Naive thymus-derived CD8-positive, alpha-beta T cell (primary cell): ENCODE data around the gene ZC3H7B. TPM values are rescaled to one million over a fixed set of nuclear protein-coding genes. Genes with fewer than 3 reads are reported as not detected.
"Not testable (repeated sequence)": the region's sequence is repeated elsewhere in the genome, so short reads cannot be mapped to it uniquely, and the experiment has no call there.

Experiments used
- ATAC-seq, 2 donors: fragments of 150-1000 bp; cut with Tn5 transposase in 1 of 2; sonication (Bioruptor Pico), chemical (Tn5 transposase) in 1 of 2; 1 replicate in 1 of 2; 2 replicates in 1 of 2; pipeline ENCODE4 v1.10.0; 2021; ENCODE audit warnings: mild to moderate bottlenecking in 2 of 2, moderate library complexity in 2 of 2
- POLR2A ChIA-PET: fragments of 350-600 bp; sonication (Branson Sonifier 250); formaldehyde crosslinking; loops from one replicate; lab custom pipeline; 2021; ENCODE audit warnings: antibody characterized with exemption; lab: Charles Lee
- DNase-seq, 10 donors: peaks; one replicate each; pipeline versions ENCODE4 v3.0.0 to v3.0.0-alpha.2; 2020 to 2022
- H3K27ac Mint-ChIP-seq, 10 donors: one replicate each; pipeline ENCODE4 v1.8.0; 2020 to 2022; ENCODE audit warnings: mild to moderate bottlenecking in 10 of 10, mixed read lengths in 10 of 10, moderate library complexity in 4 of 10, inconsistent platforms in 1 of 10
- H3K27me3 Mint-ChIP-seq, 5 donors: one replicate each; pipeline ENCODE4 v1.8.0; 2021 to 2022; ENCODE audit warnings: mixed read lengths in 5 of 5
- H3K36me3 Mint-ChIP-seq, 3 donors: one replicate each; pipeline ENCODE4 v1.8.0; 2020 to 2022; ENCODE audit warnings: mixed read lengths in 3 of 3, mild to moderate bottlenecking in 2 of 3, inconsistent platforms in 1 of 3
- H3K4me1 Mint-ChIP-seq, 4 donors: one replicate each; pipeline ENCODE4 v1.8.0; 2021 to 2022; ENCODE audit warnings: mixed read lengths in 4 of 4
- H3K4me3 Mint-ChIP-seq, 10 donors: one replicate each; pipeline ENCODE4 v1.8.0; 2020 to 2022; ENCODE audit warnings: mild to moderate bottlenecking in 10 of 10, mixed read lengths in 10 of 10, moderate library complexity in 6 of 10, inconsistent platforms in 1 of 10
- H3K9me3 Mint-ChIP-seq, 9 donors: one replicate each; pipeline ENCODE4 v1.8.0; 2020 to 2022; ENCODE audit warnings: mixed read lengths in 9 of 9, mild to moderate bottlenecking in 3 of 9, inconsistent platforms in 1 of 9, moderate library complexity in 1 of 9
- polyA plus RNA-seq, 3 donors: library from polyadenylated mRNA; unstranded; fragments of 300-500 nt; fragmentation: Illumina TruSeq; gene quantifications; one replicate each; pipeline ENCODE4 v1.2.3, GENCODE V29; 2021
- total RNA-seq, 8 experiments: library from RNA in 2 of 8; stranded (reverse) in 2 of 8; gene quantifications; one replicate each; pipeline ENCODE4 v1.2.3 and lab custom pipeline; 2021 to 2026

The ZC3H7B gene
- total and polyA plus RNA-seq, 5 experiments from 2014 or later: 0.65 to 48.1 (median 1.5) TPM

DNA sequence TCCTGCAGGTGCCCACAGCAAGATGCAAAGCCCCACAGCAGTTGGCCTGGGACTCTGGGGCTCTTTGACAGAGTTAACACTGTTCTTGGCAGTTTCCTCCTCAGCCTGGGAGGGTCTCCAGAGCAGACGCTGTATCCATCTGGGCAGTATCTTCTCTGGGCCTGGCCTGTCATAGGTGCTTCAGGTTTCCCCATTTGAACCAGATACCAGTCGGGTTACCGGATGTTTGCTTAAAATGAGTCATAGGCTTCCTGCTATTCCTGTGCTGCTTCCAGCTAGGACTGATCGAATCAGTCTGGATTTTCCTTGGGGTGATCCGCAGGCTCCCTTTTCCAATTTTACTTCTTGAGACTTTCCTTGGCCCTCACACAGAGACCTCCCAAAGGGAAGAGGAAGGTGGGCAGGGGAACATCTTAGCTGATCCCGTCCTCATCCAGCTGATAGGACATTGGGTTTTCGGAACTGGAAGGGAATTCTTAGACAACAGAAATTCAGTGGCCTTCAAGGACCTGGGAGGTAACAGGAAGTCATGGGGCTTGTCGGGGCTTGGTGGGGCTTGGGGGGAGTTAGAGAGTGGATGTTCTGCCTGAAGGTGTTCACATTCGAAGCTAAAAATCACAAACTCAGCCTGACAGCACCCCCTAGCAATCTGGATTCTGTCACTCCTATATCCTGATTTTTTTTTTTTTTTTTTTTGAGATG is 12.9 kb upstream of the ZC3H7B start:
- DNase-seq (no peak), ATAC-seq (no peak)
- H3K4me3 Mint-ChIP-seq: peak overlapping the region in 9 of 10 donors; percentile 20 to 78 (median 49)
- H3K27me3 Mint-ChIP-seq: no peaks in the 10 kb centered on the region
- no peaks in the 10 kb centered on the region for H3K9me3 Mint-ChIP-seq
- peak overlapping the region; percentile 24 to 91 (median 78) for H3K27ac Mint-ChIP-seq
- H3K4me1 Mint-ChIP-seq: peaks cover 5 to 31% (median 21%) of the 10 kb centered on the region in 4 donors
- POLR2A ChIA-PET: interaction anchor here (0.5 to 4.8 kb wide), 6 partner anchors 9 to 560 kb away, joined by 3 to 112 read pairs (median 5); partner anchors contain the start of genes TEF and ZC3H7B
- H3K36me3 Mint-ChIP-seq: peaks cover 0 to 15% (median 2%) of the 10 kb centered on the region in 3 donors

DNA sequence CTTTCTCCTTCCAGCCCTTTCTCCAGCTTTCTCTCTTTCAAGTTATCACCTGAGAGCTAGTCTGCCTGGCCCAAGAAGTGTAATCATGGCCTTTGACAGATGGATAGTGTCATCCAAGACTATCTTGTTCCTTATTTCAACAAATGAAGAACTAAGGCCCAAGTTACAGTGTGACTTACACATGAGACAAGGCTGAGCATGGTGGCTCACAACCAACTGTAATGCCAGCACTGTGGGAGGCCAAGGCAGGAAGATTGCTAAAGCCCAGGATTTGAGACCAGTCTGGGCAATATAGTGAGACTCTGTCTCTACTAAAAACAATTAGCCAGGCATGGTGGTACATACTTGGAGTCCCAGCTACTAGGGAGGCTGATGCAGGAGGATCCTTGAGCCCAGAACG is 11.7 kb upstream of the ZC3H7B start:
- Mint-ChIP-seq H3K27ac (peak overlapping the region in 6 of 10 donors; percentile 6 to 72 (median 49)), H3K4me3 (peak overlapping the region in 2 of 10 donors; percentile 19 to 51)

DNA sequence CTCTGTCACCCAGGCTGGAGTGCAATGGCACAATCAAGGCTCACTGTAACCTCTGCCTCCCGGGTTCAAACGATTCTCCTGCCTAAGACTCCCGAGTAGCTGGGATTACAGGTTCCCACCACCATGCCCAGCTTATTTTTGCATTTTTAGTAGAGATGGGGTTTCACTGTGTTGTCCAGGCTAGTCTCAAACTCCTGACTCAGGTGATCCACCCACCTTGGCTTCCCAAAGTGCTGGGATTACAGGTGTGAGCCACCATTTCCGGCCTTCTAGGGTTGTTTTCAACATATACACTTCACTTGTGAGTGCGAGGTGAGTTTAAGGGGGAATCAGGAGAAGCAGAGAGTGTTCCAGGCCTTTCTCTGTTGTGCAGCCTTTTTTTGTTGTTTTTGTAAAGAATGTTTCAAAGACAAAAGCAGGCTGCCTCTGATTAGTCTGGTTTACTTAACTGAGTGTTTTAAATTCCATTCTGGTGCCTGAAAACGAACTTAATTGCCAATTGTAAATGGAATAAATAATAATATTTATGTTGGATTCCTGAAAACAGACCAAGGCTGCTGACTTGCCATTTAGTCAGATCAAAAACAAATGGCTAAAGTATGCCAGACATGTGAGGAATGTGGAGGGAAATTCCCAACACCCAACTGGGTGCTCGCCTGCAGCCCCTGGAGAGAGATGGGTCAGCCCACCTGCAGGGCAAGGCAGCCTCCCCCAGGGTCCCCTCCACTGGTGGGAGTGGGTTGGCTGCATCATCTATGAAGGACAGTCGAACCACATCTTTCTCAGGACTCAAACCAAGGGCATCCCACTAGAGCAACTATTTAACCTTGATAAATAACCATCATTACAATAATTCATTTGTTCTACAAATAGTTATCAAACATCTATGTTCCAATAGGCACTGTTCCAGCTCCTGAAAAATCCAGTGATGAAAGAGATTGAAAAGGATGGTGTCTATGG is 10.8 kb upstream of the ZC3H7B start:
- DNase-seq (no peak), ATAC-seq (no peak)
- Mint-ChIP-seq H3K36me3 (no peaks in the 10 kb centered on the region), H3K4me3 (no peak overlapping the region), H3K27ac (peak overlapping the region in 1 of 10 donors; percentile 78), H3K9me3 (no peaks in the 10 kb centered on the region), H3K27me3 (no peaks in the 10 kb centered on the region), H3K4me1 (peaks cover 3 to 16% (median 10%) of the 10 kb centered on the region in 4 donors)
- POLR2A ChIA-PET: interaction anchor here (0.7 kb wide), 1 partner anchor 100 kb away, joined by 3 read pairs; no protein-coding TSS in a partner anchor

More for the DNA sequence above, 11.7 kb upstream of the ZC3H7B start:
- DNase-seq (no peak), ATAC-seq (no peak)
- Mint-ChIP-seq H3K9me3 (no peaks in the 10 kb centered on the region), H3K27me3 (no peaks in the 10 kb centered on the region), H3K36me3 (peaks cover 0 to 2% (median 0%) of the 10 kb centered on the region in 3 donors), H3K4me1 (peaks cover 3 to 24% (median 17%) of the 10 kb centered on the region in 4 donors)
- POLR2A ChIA-PET: interaction anchor here (0.5 to 1.5 kb wide), 3 partner anchors 8 to 400 kb away, joined by 3 to 4 read pairs (median 4); no protein-coding TSS in a partner anchor

DNA sequence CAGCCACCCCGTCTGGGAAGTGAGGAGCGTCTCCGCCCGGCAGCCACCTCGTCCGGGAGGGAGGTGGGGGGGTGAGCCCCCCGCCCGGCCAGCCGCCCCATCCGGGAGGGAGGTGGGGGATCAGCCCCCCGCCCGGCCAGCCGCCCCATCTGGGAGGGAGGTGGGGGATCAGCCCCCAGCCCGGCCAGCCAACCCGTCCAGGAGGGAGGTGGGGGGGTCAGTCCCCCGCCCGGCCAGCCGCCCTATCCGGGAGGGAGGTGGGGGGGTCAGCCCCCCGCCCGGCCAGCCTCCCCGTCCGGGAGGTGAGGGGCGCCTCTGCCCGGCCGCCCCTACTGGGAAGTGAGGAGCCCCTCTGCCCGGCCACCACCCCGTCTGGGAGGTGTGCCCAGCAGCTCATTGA is 6.5 kb upstream of the ZC3H7B start:
- H3K27me3 Mint-ChIP-seq, H3K4me3 Mint-ChIP-seq, POLR2A ChIA-PET, H3K9me3 Mint-ChIP-seq, ATAC-seq, DNase-seq, H3K36me3 Mint-ChIP-seq, H3K27ac Mint-ChIP-seq, H3K4me1 Mint-ChIP-seq: not testable (repeated sequence)

DNA sequence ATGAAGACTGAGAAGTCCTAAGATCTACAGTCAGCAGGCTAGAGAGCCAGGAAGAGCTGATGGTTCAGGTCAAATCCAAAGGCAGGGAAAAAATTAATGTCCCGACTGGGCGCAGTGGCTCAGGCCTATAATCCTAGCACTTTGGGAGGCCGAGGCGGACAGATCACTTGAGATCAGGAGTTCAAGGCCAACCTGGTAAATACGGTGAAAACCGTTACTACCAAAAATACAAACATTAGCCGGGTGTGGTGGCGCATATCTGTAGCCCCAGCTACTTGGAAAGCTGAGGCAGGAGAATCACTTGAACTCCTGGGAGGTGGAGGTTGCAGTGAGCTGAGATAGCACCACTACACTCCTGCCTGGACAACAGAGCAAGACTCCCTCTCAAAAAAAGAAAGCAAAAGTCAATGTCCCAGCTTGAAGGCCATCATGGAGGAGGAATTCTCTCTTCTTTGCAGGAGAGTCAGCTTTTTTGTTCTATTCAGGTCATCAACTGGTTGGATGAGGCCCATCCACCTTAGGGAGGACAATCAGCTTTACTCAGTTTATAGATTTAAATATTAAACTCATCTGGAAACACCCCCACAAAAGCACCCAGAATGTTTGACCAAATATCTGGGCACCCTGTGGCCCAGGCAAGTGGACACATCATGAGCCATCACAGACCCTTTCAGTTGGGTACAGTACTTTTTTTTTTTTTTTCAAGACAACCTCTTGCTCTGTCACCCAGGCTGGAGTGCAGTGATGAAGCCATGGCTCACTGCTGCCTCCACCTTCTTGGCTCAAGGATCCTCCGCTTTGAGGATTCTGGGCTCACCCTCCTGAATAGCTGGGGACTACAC is 4.3 kb upstream of the ZC3H7B start:
- POLR2A ChIA-PET: interaction anchor here (1.3 kb wide), 1 partner anchor 8 kb away, joined by 4 read pairs; no protein-coding TSS in a partner anchor

DNA sequence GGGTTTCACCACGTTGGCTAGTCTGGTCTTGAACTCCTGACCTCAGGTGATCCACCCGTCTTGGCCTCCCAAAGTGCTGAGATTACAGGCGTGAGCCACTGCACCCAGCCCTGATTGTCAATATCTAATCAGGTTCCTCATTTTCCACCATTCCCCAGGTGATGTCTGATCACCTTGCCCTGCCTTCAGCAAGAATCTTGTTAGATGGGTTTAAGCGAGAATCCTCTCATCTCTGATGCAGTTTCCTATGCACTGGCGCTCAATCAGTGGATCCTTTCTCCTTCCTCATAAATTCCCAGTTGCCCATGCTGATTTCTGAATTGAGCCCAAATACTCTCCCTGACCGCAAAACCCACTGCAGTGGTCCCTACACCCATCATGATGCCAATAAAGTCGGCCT is 664 bp upstream of the ZC3H7B start:
- no peaks in the 10 kb centered on the region for H3K27me3 Mint-ChIP-seq
- peak overlapping the region; percentile 80 to 96 (median 88) for H3K27ac Mint-ChIP-seq
- H3K4me3 Mint-ChIP-seq: peak overlapping the region; percentile 63 to 89 (median 78)
- H3K9me3 Mint-ChIP-seq: no peaks in the 10 kb centered on the region
- no peak for ATAC-seq
- peaks cover 0 to 2% (median 0%) of the 10 kb centered on the region in 3 donors for H3K36me3 Mint-ChIP-seq
- no peak for DNase-seq
- peaks cover 17 to 33% (median 29%) of the 10 kb centered on the region in 4 donors for H3K4me1 Mint-ChIP-seq
- POLR2A ChIA-PET: interaction anchor here (0.8 to 3.7 kb wide), 9 partner anchors 8 to 444 kb away, joined by 3 to 112 read pairs (median 4); partner anchors contain the start of genes RANGAP1, ST13, TEF and TOB2

More for the DNA sequence above, 4.3 kb upstream of the ZC3H7B start:
- H3K36me3 Mint-ChIP-seq: no peaks in the 10 kb centered on the region
- no peak overlapping the region for H3K27ac Mint-ChIP-seq
- no peaks in the 10 kb centered on the region for H3K9me3 Mint-ChIP-seq
- no peaks in the 10 kb centered on the region for H3K27me3 Mint-ChIP-seq
- ATAC-seq (no peak), DNase-seq (no peak)
- peaks cover 4 to 7% (median 6%) of the 10 kb centered on the region in 4 donors for H3K4me1 Mint-ChIP-seq
- no peak overlapping the region for H3K4me3 Mint-ChIP-seq

DNA sequence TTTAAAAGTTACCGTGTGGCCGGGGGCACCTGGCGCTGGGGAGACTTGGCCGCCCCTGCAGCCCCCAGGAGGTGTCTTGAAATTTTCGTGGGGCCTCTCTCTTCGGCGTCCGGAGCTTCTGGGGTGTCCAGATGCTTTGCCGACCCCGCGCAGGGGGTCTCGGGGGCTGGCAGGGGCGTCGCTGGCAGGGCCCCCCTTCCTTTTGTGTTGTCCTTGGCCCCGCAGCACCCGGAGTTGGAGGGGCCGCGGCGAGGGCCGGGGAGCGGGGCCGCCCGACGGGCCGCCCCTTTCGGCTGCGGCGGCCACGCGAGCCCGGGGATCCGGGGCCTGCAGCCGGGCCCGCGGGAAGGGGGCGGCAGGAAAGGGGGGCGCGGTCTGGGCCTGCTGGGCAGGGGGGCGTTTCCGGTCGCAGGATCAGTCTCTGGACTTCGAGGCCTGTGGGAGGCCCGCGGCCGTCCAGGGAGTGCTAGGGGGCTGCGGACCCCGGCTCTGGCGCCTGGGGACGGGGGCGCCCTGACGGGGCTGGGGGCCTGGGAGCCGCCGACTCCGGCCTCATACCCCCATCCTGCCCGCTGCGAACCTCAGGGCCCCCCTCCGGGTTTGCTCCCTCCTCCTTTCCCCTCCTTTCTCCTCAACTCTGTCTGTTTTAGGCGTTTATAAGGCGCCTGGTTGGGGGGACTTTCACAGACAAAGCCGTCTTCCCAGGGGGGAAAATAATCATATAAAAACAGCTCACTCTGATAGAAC is 869 bp downstream of the ZC3H7B start:
- Mint-ChIP-seq H3K4me1 (peaks cover 20 to 39% (median 36%) of the 10 kb centered on the region in 4 donors), H3K4me3 (peak overlapping the region; percentile 76 to 93 (median 79)), H3K36me3 (peaks cover 0 to 6% (median 1%) of the 10 kb centered on the region in 3 donors), H3K9me3 (no peaks in the 10 kb centered on the region), H3K27me3 (no peaks in the 10 kb centered on the region), H3K27ac (peak overlapping the region; percentile 69 to 96 (median 90))
- ATAC-seq: no peak
- DNase-seq: peak in 7 of 10 donors; percentile 7 to 25 (median 17)
- POLR2A ChIA-PET: interaction anchor here (1.0 to 3.7 kb wide), 6 partner anchors 10 to 166 kb away, joined by 3 to 112 read pairs (median 8); partner anchors contain the start of genes ACO2, PHF5A, RANGAP1 and TEF

DNA sequence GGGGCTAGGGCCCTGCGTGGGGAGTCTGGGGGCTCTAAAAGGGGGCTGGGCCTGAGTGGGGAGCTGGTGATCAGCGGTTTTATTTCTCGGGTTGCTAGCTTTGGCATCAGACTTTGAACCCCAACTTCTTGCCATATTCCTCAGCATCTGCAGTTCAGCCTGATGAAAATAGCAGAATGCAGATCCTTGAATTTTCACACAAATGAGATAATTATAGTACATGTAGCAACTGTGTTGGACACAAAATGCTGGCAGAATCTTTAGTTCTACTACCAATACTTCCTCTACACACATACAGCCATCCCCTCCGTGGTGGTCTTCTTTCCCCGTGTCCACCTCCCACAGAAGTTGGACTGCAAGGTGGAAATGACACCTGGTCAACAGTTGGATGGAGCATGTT is 1.5 kb downstream of the ZC3H7B start:
- peak overlapping the region; percentile 69 to 96 (median 90) for H3K27ac Mint-ChIP-seq
- POLR2A ChIA-PET: interaction anchor here (1.0 to 3.7 kb wide), 4 partner anchors 16 to 143 kb away, joined by 3 to 112 read pairs (median 12); partner anchors contain the start of genes RANGAP1, TEF and TOB2
- DNase-seq: no peak
- peak overlapping the region; percentile 76 to 93 (median 79) for H3K4me3 Mint-ChIP-seq
- no peaks in the 10 kb centered on the region for H3K27me3 Mint-ChIP-seq
- peaks cover 24 to 46% (median 42%) of the 10 kb centered on the region in 4 donors for H3K4me1 Mint-ChIP-seq
- no peak for ATAC-seq
- peaks cover 0 to 10% (median 2%) of the 10 kb centered on the region in 3 donors for H3K36me3 Mint-ChIP-seq
- H3K9me3 Mint-ChIP-seq: no peaks in the 10 kb centered on the region

DNA sequence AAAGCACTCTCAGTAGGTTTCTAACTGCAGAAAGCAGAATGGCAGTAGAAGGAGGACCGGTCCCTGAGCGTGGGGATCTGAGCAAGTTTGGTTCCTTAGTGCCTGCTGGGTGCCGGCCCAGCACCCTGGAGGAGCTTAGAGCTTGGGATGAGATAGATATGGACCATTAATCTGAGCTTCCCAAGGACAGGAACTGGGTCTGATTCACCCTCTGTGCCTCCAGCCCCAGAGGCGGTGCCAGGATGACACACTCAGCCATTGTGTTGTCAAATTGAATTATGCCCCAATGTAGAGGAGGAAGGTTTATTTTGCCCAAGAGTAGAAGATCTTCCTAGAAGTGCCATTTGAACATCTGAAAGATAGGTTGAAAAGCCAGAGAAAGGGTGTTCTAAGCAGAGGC is 4.3 kb downstream of the ZC3H7B start:
- H3K9me3 Mint-ChIP-seq: no peaks in the 10 kb centered on the region
- peaks cover 32 to 59% (median 53%) of the 10 kb centered on the region in 4 donors for H3K4me1 Mint-ChIP-seq
- no peaks in the 10 kb centered on the region for H3K27me3 Mint-ChIP-seq
- POLR2A ChIA-PET: interaction anchor here (0.5 to 1.6 kb wide), 3 partner anchors 19 to 458 kb away, joined by 3 to 8 read pairs (median 3); partner anchors contain the start of gene RANGAP1
- H3K4me3 Mint-ChIP-seq: peak overlapping the region in 1 of 10 donors; percentile 24
- peak overlapping the region in 5 of 10 donors; percentile 15 to 67 (median 62) for H3K27ac Mint-ChIP-seq
- H3K36me3 Mint-ChIP-seq: peaks cover 0 to 18% (median 3%) of the 10 kb centered on the region in 3 donors
- ATAC-seq (no peak), DNase-seq (no peak)

DNA sequence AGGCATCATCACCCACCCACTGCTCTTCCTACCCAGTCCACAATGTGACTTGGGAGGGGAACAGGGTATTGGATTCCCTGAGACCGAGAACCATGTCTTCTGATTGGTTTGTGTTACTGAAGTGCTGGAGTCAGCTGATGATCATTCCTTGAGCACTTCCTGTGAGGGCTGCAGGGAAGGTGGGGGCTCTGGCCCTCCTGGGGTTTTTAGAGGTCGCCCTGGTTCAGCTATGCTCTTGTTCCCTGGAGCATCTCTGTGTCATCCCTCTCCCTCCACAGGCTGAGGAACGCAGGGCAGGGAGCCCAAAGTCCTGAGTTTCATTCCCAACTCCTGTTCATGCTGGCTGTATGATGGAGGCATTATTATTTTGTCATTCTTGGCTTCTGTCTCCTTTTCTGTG is 6.7 kb downstream of the ZC3H7B start:
- peak overlapping the region in 5 of 10 donors; percentile 24 to 86 (median 43) for H3K27ac Mint-ChIP-seq
- no peaks in the 10 kb centered on the region for H3K27me3 Mint-ChIP-seq
- POLR2A ChIA-PET: interaction anchor here (0.5 kb wide), 2 partner anchors 96 to 151 kb away, joined by 3 to 4 read pairs; no protein-coding TSS in a partner anchor
- no peaks in the 10 kb centered on the region for H3K9me3 Mint-ChIP-seq
- H3K36me3 Mint-ChIP-seq: peaks cover 0 to 23% (median 3%) of the 10 kb centered on the region in 3 donors
- no peak for ATAC-seq
- no peak for DNase-seq
- peaks cover 33 to 59% (median 50%) of the 10 kb centered on the region in 4 donors for H3K4me1 Mint-ChIP-seq
- no peak overlapping the region for H3K4me3 Mint-ChIP-seq
